ENCODE results near the gene SEMA6C.
"Not testable (repeated sequence)": the region's sequence is repeated elsewhere in the genome, so short reads cannot be mapped to it uniquely, and the experiment has no call there.

The SEMA6C gene

GRCh38 chr1:151130987-151131586, 15.3 kb downstream of the SEMA6C start:
- no peak for TF ChIP-seq POLR2AphosphoS5 (IDR thresholded peaks at IDR 0.05; ENCODE audit: borderline replicate concordance, low read depth, low read length)
- TF ChIP-seq EZH2 (IDR thresholded peaks at IDR 0.05): no peak
- no peak for TF ChIP-seq FOXP2 (optimal IDR thresholded peaks at IDR 0.05; ENCODE audit: control extremely low read depth, extremely low read length, insufficient read depth)
- no peak for DNase-seq (ENCODE audit: low read depth, low spot score)
- Histone ChIP-seq H3K4me3 (no peak overlapping the region), H3K9me3 (ENCODE audit: low read depth, low read length) (no peaks in the 10 kb centered on the region), H3K36me3 (ENCODE audit: insufficient read depth, low read length) (no peaks in the 10 kb centered on the region), H3K27ac (no peak overlapping the region), H3K9ac (ENCODE audit: insufficient read length) (no peak overlapping the region)

- no peak overlapping the region for H3K4me3 ChIP-seq
- no peaks in the 10 kb centered on the region for H3K9me3 ChIP-seq (ENCODE audit: low read depth, low read length)
- no peak for TF ChIP-seq EZH2 (IDR thresholded peaks at IDR 0.05)
- no peaks in the 10 kb centered on the region for H3K36me3 ChIP-seq (ENCODE audit: insufficient read depth, low read length)
- H3K9ac ChIP-seq (ENCODE audit: insufficient read length): no peak overlapping the region
- no peak overlapping the region for H3K27ac ChIP-seq
- DNase-seq (ENCODE audit: low read depth, low spot score): no peak
Measured at GRCh38 chr1:151128800-151129199, 17.6 kb downstream of the SEMA6C start.

- H3K4me3 ChIP-seq: no peak overlapping the region
- no peak for DNase-seq (ENCODE audit: low read depth, low spot score)
- no peaks in the 10 kb centered on the region for H3K36me3 ChIP-seq (ENCODE audit: insufficient read depth, low read length)
- no peak overlapping the region for H3K9ac ChIP-seq (ENCODE audit: insufficient read length)
- no peak for TF ChIP-seq FOXP2 (optimal IDR thresholded peaks at IDR 0.05; ENCODE audit: control extremely low read depth, extremely low read length, insufficient read depth)
- no peak for TF ChIP-seq POLR2AphosphoS5 (IDR thresholded peaks at IDR 0.05; ENCODE audit: borderline replicate concordance, low read depth, low read length)
- TF ChIP-seq EZH2 (IDR thresholded peaks at IDR 0.05): no peak
- H3K27ac ChIP-seq: no peak overlapping the region
- H3K9me3 ChIP-seq (ENCODE audit: low read depth, low read length): no peaks in the 10 kb centered on the region
Measured at GRCh38 chr1:151124763-151125403, 21.5 kb downstream of the SEMA6C start.

GRCh38 chr1:151113877-151114276, 32.6 kb downstream of the SEMA6C start:
- Histone ChIP-seq H3K9ac (ENCODE audit: insufficient read length) (no peak overlapping the region), H3K27ac (no peak overlapping the region), H3K36me3 (ENCODE audit: insufficient read depth, low read length) (peaks cover 5% of the 10 kb centered on the region; the same call in 1 of the 2 replicates), H3K4me3 (no peak overlapping the region), H3K9me3 (ENCODE audit: low read depth, low read length) (no peaks in the 10 kb centered on the region)
- no peak for TF ChIP-seq EZH2 (IDR thresholded peaks at IDR 0.05)
- TF ChIP-seq FOXP2 (optimal IDR thresholded peaks at IDR 0.05; ENCODE audit: control extremely low read depth, extremely low read length, insufficient read depth): no peak
- TF ChIP-seq POLR2AphosphoS5 (IDR thresholded peaks at IDR 0.05; ENCODE audit: borderline replicate concordance, low read depth, low read length): no peak
- no peak for DNase-seq (ENCODE audit: low read depth, low spot score)

- TF ChIP-seq POLR2AphosphoS5 (IDR thresholded peaks at IDR 0.05; ENCODE audit: borderline replicate concordance, low read depth, low read length): no peak
- no peak for TF ChIP-seq EZH2 (IDR thresholded peaks at IDR 0.05)
- TF ChIP-seq FOXP2 (optimal IDR thresholded peaks at IDR 0.05; ENCODE audit: control extremely low read depth, extremely low read length, insufficient read depth): no peak
- Histone ChIP-seq H3K9ac (ENCODE audit: insufficient read length) (no peak overlapping the region), H3K36me3 (ENCODE audit: insufficient read depth, low read length) (no peaks in the 10 kb centered on the region), H3K9me3 (ENCODE audit: low read depth, low read length) (no peaks in the 10 kb centered on the region), H3K27ac (no peak overlapping the region), H3K4me3 (no peak overlapping the region)
- no peak for DNase-seq (ENCODE audit: low read depth, low spot score)
Measured at GRCh38 chr1:151108331-151108730, 38.1 kb downstream of the SEMA6C start.

GRCh38 chr1:151106894-151107293, 39.5 kb downstream of the SEMA6C start:
- H3K9me3 ChIP-seq (ENCODE audit: low read depth, low read length): no peaks in the 10 kb centered on the region
- no peak overlapping the region for H3K9ac ChIP-seq (ENCODE audit: insufficient read length)
- no peak for DNase-seq (ENCODE audit: low read depth, low spot score)
- TF ChIP-seq EZH2 (IDR thresholded peaks at IDR 0.05) (no peak), FOXP2 (optimal IDR thresholded peaks at IDR 0.05; ENCODE audit: control extremely low read depth, extremely low read length, insufficient read depth) (no peak), POLR2AphosphoS5 (IDR thresholded peaks at IDR 0.05; ENCODE audit: borderline replicate concordance, low read depth, low read length) (no peak)
- no peak overlapping the region for H3K4me3 ChIP-seq
- no peaks in the 10 kb centered on the region for H3K36me3 ChIP-seq (ENCODE audit: insufficient read depth, low read length)
- 0 out of 2 replicates have a peak overlapping the region, but pooled peaks have one; percentile 46 for H3K27ac ChIP-seq

GRCh38 chr1:151104630-151105029, 41.8 kb downstream of the SEMA6C start:
- H3K9me3 ChIP-seq (ENCODE audit: low read depth, low read length): no peaks in the 10 kb centered on the region
- TF ChIP-seq FOXP2 (optimal IDR thresholded peaks at IDR 0.05; ENCODE audit: control extremely low read depth, extremely low read length, insufficient read depth): no peak
- no peak for TF ChIP-seq POLR2AphosphoS5 (IDR thresholded peaks at IDR 0.05; ENCODE audit: borderline replicate concordance, low read depth, low read length)
- TF ChIP-seq EZH2 (IDR thresholded peaks at IDR 0.05): no peak
- H3K36me3 ChIP-seq (ENCODE audit: insufficient read depth, low read length): no peaks in the 10 kb centered on the region
- no peak overlapping the region for H3K27ac ChIP-seq
- no peak overlapping the region for H3K9ac ChIP-seq (ENCODE audit: insufficient read length)
- no peak for DNase-seq (ENCODE audit: low read depth, low spot score)
- no peak overlapping the region for H3K4me3 ChIP-seq

- no peak for TF ChIP-seq FOXP2 (optimal IDR thresholded peaks at IDR 0.05; ENCODE audit: control extremely low read depth, extremely low read length, insufficient read depth)
- no peak for TF ChIP-seq EZH2 (IDR thresholded peaks at IDR 0.05)
- TF ChIP-seq POLR2AphosphoS5 (IDR thresholded peaks at IDR 0.05; ENCODE audit: borderline replicate concordance, low read depth, low read length): no peak
- Histone ChIP-seq H3K27ac (no peak overlapping the region), H3K4me3 (no peak overlapping the region), H3K36me3 (ENCODE audit: insufficient read depth, low read length) (no peaks in the 10 kb centered on the region), H3K9me3 (ENCODE audit: low read depth, low read length) (no peaks in the 10 kb centered on the region), H3K9ac (ENCODE audit: insufficient read length) (no peak overlapping the region)
- no peak for DNase-seq (ENCODE audit: low read depth, low spot score)
Measured at GRCh38 chr1:151098126-151098525, 48.3 kb downstream of the SEMA6C start.

- not testable (repeated sequence) for H3K9me3 ChIP-seq (ENCODE audit: low read depth, low read length); H3K4me3 ChIP-seq; H3K36me3 ChIP-seq (ENCODE audit: insufficient read depth, low read length); DNase-seq (ENCODE audit: low read depth, low spot score); H3K9ac ChIP-seq (ENCODE audit: insufficient read length); H3K27ac ChIP-seq
Measured at GRCh38 chr1:151097426-151097825, 49.0 kb downstream of the SEMA6C start.
